WTC11 (cell line): Measurements from ENCODE around the gene TMEM88. TPM values are rescaled to one million over a fixed set of nuclear protein-coding genes. Genes with fewer than 3 reads are reported as not detected.

Source experiments
- ATAC-seq: fragments of 200-7000 bp; cut with Tn5 transposase; 2 replicates; pipeline ENCODE4 v1.10.0; 2021; ENCODE audit warnings: mild to moderate bottlenecking, moderate library complexity
- CTCF ChIA-PET: fragments of 300-600 bp; sonication (Branson Sonifier 250); formaldehyde crosslinking; loops from one replicate; lab custom pipeline; 2021; ENCODE audit warnings: antibody characterized with exemption; lab: Charles Lee
- POLR2A ChIA-PET: fragments of 350-600 bp; sonication (Branson Sonifier 250); formaldehyde crosslinking; loops from one replicate; lab custom pipeline; 2021; ENCODE audit warnings: antibody characterized with exemption; lab: Charles Lee
- DNase-seq: peaks from one replicate; pipeline ENCODE4 v3.0.0; 2021; ENCODE audit warnings: low spot score
- H3K27ac Mint-ChIP-seq: 2 replicates; pipeline ENCODE4 v1.8.0; 2021; ENCODE audit warnings: mixed read lengths
- H3K27me3 Mint-ChIP-seq: 2 replicates; pipeline ENCODE4 v1.8.0; 2021; ENCODE audit warnings: low read depth, mild to moderate bottlenecking, moderate library complexity, mixed read lengths
- H3K36me3 Mint-ChIP-seq: 2 replicates; pipeline ENCODE4 v1.8.0; 2021; ENCODE audit warnings: mixed read lengths
- H3K4me1 Mint-ChIP-seq: 2 replicates; pipeline ENCODE4 v1.8.0; 2022; ENCODE audit warnings: mixed read lengths
- H3K4me3 Mint-ChIP-seq: 2 replicates; pipeline ENCODE4 v1.8.0; 2021; ENCODE audit warnings: mild to moderate bottlenecking, moderate library complexity, mixed read lengths
- H3K9me3 Mint-ChIP-seq: 2 replicates; pipeline ENCODE4 v1.8.0; 2021; ENCODE audit warnings: mixed read lengths
- CBFB ChIP-seq: sonication (generic); formaldehyde crosslinking; IDR thresholded peaks from 2 replicates; pipeline ENCODE4 v1.8.1; 2022; ENCODE audit warnings: mild to moderate bottlenecking, low read depth, missing genetic modification reagents
- ETV6 ChIP-seq: sonication (generic); formaldehyde crosslinking; IDR thresholded peaks from 2 replicates; pipeline ENCODE4 v1.8.1; 2022; ENCODE audit warnings: mild to moderate bottlenecking, missing genetic modification reagents
- FOXP1 ChIP-seq: sonication (generic); formaldehyde crosslinking; IDR thresholded peaks from 2 replicates; pipeline ENCODE4 v1.8.0; 2022; ENCODE audit warnings: missing genetic modification reagents, mild to moderate bottlenecking, moderate library complexity, borderline replicate concordance
- NFATC4 ChIP-seq: fragments of 250-450 bp; sonication (Bioruptor Pico); IDR thresholded peaks from 2 replicates; pipeline ENCODE4 v1.9.0; 2021; ENCODE audit warnings: mild to moderate bottlenecking
- NFE2L1 ChIP-seq: sonication (generic); formaldehyde crosslinking; IDR thresholded peaks from 2 replicates; pipeline ENCODE4 v1.8.1; 2023; ENCODE audit warnings: missing genetic modification reagents
- RORB ChIP-seq: fragments of 250-450 bp; sonication (Bioruptor Pico); IDR thresholded peaks from 2 replicates; pipeline ENCODE4 v1.9.0; 2021; ENCODE audit warnings: mild to moderate bottlenecking
- SMAD4 ChIP-seq: sonication (generic); formaldehyde crosslinking; IDR thresholded peaks from 2 replicates; pipeline ENCODE4 v1.8.0; 2022; ENCODE audit warnings: mild to moderate bottlenecking, missing genetic modification reagents
- SP1 ChIP-seq: sonication (generic); formaldehyde crosslinking; conservative IDR thresholded peaks from 2 replicates; pipeline ENCODE4 v1.8.1; 2022; ENCODE audit warnings: missing genetic modification reagents
- ZNF121 ChIP-seq: sonication (generic); formaldehyde crosslinking; IDR thresholded peaks from 2 replicates; pipeline ENCODE4 v1.8.0; 2023; ENCODE audit warnings: missing genetic modification reagents
- ZNF671 ChIP-seq: fragments of 250-450 bp; sonication (Bioruptor Pico); IDR thresholded peaks from 2 replicates; pipeline ENCODE4 v1.8.0; 2021; ENCODE audit warnings: mild to moderate bottlenecking
- total RNA-seq: library from RNA; stranded (reverse); gene quantifications from 3 replicates; pipeline ENCODE4 v1.2.3, GENCODE V29; 2021
- TF ChIP-seq, protein P1 (sequence below): fragments of 250-450 bp; sonication (Bioruptor Pico); conservative IDR thresholded peaks from 2 replicates; pipeline ENCODE4 v1.9.0; 2021; ENCODE audit warnings: mild to moderate bottlenecking
- TF ChIP-seq, protein P2 (sequence below): sonication (generic); formaldehyde crosslinking; IDR thresholded peaks from 2 replicates; pipeline ENCODE4 v1.8.0; 2023; ENCODE audit warnings: mild to moderate bottlenecking, missing genetic modification reagents
- TF ChIP-seq, protein P3 (sequence below): sonication (generic); formaldehyde crosslinking; IDR thresholded peaks from 2 replicates; pipeline ENCODE4 v1.8.1; 2022; ENCODE audit warnings: mild to moderate bottlenecking, missing genetic modification reagents, moderate library complexity, borderline replicate concordance
- TF ChIP-seq, protein P4 (sequence below): fragments of 250-450 bp; sonication (Bioruptor Pico); IDR thresholded peaks from 2 replicates; pipeline ENCODE4 v1.9.0; 2021; ENCODE audit warnings: mild to moderate bottlenecking, borderline replicate concordance
- TF ChIP-seq, protein P5 (sequence below): fragments of 250-450 bp; sonication (Bioruptor Pico); IDR thresholded peaks from 2 replicates; pipeline ENCODE4 v1.9.0; 2021; ENCODE audit warnings: mild to moderate bottlenecking
- TF ChIP-seq, protein P6 (sequence below): sonication (generic); formaldehyde crosslinking; IDR thresholded peaks from 2 replicates; pipeline ENCODE4 v1.8.1; 2023; ENCODE audit warnings: mild to moderate bottlenecking, moderate library complexity, missing genetic modification reagents

TMEM88 gene
- total RNA-seq, 1 experiment from 2014 or later: 2.9 TPM

DNA sequence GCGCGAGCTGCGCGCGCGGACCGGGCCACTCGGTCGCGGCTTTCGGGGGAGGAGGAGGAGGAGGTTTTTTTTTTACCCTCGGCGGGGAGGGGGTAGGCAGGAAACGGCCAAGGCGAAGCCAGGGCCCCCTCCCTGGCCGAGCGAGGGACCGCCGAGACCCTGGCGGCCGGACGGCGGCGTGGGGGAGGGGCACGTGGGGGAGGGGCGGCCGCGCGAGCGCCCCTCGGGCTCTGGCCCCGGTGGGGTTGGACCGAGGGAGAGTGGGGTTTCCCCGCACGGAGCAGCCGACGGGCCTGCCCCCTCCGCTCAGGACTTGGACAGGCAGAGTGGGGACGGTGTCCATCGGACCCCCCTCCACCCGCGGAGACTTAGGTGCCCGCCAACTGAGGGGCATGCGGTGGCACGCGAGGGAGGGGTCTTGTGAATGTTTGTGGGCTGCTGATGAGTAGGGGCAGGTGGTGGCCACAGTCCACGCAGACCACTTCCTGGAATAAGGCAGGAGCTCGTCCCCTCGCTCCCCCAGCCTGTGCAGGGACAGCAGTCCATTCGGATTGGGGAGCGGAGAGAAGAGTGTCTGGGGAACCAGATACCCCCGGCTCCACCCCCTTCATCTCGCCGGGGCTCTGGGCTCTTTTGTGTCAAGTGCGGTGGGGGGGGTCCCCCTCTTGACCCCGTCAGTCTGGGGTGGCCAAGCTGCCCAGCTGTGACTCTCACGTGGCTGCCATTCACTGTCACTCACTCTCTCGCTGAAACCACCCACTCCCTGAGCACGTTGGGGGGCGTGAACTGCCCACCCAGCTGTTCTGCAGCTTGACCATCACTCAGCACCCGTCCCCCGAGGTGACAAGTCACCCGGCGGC, 30.7 kb downstream of the TMEM88 start:
- Mint-ChIP-seq H3K27ac (peak overlapping the region; percentile 81), H3K9me3 (no peaks in the 10 kb centered on the region), H3K4me3 (no peak overlapping the region; the same call in none of the 2 replicates), H3K27me3 (no peaks in the 10 kb centered on the region; the same call in 1 of the 2 replicates), H3K4me1 (peaks cover 10% of the 10 kb centered on the region), H3K36me3 (no peaks in the 10 kb centered on the region)
- POLR2A ChIA-PET: interaction anchor here (1.1 kb wide), 1 partner anchor 29 kb away, joined by 4 read pairs; the partner anchor contains the start of gene NAA38
- CTCF ChIA-PET: interaction anchor here (0.7 to 1.3 kb wide), 5 partner anchors 30 to 175 kb away, joined by 3 to 5 read pairs (median 4); partner anchors contain the start of gene RNF227
- DNase-seq (peak; percentile 53), ATAC-seq (peak; percentile 11; the same call in 1 of the 2 replicates)
- TF ChIP-seq ZNF671 (CRISPR knock-in tag) (no peak), NFE2L1 (0 out of 2 replicates have a peak, but pooled peaks have one; percentile 24), ETV6 (CRISPR knock-in tag) (no peak), ZNF121 (CRISPR knock-in tag) (no peak), FOXP1 (0 out of 2 replicates have a peak, but pooled peaks have one; percentile 44), SP1 (CRISPR knock-in tag) (peak; percentile 19; the same call in 1 of the 2 replicates)
- TF ChIP-seq, protein P1, sequence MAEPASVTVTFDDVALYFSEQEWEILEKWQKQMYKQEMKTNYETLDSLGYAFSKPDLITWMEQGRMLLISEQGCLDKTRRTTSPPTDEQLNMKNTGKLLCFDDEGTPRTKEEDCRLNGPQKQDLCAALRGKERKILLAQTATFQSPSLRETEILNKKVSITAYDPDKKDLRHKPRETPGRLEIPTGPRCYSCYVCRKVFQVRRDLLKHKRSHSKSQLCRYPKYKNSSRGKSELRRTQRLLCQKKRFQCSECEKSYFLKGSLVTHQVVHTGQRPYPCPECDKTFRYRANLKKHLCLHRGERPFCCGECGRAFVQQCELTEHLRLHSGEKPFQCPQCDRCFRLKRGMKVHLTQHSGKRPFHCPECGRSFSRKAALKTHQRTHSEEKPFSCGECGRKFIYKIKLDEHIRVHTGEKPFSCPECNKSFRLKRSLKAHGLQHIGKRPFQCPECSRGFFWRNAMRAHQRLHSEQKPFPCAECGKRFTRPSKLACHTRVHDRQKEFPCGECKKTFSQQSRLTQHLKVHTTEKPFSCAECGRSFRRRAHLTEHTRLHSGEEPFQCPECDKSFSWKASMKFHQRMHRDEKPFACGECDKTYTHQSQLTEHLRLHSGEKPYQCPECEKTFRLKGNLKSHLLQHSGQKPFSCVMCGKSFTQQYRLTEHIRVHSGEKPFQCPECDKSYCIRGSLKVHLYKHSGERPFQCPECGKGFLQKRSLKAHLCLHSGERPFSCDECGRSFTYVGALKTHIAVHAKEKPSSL: no peak
- TF ChIP-seq, protein P2, sequence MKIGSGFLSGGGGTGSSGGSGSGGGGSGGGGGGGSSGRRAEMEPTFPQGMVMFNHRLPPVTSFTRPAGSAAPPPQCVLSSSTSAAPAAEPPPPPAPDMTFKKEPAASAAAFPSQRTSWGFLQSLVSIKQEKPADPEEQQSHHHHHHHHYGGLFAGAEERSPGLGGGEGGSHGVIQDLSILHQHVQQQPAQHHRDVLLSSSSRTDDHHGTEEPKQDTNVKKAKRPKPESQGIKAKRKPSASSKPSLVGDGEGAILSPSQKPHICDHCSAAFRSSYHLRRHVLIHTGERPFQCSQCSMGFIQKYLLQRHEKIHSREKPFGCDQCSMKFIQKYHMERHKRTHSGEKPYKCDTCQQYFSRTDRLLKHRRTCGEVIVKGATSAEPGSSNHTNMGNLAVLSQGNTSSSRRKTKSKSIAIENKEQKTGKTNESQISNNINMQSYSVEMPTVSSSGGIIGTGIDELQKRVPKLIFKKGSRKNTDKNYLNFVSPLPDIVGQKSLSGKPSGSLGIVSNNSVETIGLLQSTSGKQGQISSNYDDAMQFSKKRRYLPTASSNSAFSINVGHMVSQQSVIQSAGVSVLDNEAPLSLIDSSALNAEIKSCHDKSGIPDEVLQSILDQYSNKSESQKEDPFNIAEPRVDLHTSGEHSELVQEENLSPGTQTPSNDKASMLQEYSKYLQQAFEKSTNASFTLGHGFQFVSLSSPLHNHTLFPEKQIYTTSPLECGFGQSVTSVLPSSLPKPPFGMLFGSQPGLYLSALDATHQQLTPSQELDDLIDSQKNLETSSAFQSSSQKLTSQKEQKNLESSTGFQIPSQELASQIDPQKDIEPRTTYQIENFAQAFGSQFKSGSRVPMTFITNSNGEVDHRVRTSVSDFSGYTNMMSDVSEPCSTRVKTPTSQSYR (CRISPR knock-in tag): peak; percentile 49; the same call in 1 of the 2 replicates

DNA sequence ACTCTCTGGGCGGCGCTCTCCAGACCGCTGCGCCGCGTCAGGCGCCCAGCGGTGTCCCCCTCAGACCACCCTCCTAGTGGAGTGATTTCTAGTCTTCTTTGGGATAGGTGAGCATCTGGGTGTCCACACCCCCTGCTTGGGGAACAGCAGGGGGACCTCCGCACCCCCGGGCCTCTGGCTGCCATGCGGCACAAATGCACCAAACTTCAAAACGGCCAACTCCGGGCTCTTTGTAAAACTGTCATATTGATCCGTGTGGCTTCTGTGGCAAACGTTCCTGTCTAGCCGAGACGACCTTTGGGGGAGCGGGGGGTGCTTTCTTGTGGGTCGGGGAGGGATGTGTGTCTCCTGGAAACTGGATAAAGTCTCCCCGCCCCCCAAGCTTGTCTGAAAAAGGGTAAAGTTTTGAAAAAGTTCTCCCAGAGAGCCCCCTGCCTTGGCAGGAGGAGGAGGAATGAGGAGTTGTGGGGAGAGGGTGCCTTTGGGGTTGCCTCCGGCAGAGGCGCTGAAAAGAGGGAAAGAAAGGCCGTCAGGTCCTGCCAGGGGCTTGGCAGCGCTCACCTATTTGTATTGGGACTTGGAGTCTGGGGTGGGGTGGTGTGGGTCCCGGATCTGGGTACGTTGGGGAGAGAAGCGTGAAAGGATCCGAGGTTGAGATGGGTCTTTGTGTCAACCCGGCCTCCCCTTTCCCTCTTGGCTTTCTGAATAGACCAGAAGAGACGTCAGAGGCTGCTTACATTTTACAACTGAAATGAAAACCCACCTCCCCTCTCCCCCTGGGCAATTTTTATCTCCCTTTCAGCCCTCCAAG, 31.6 kb downstream of the TMEM88 start:
- Mint-ChIP-seq H3K27me3 (no peaks in the 10 kb centered on the region; the same call in 1 of the 2 replicates), H3K4me3 (no peak overlapping the region), H3K9me3 (no peaks in the 10 kb centered on the region), H3K36me3 (no peaks in the 10 kb centered on the region; the same call in 1 of the 2 replicates), H3K27ac (peak overlapping the region; percentile 81), H3K4me1 (peaks cover 10% of the 10 kb centered on the region)
- DNase-seq (peak; percentile 46), ATAC-seq (peak; percentile 10)
- POLR2A ChIA-PET: no interaction called here
- CTCF ChIA-PET: interaction anchor here (0.7 to 1.3 kb wide), 3 partner anchors 30 to 131 kb away, joined by 3 to 5 read pairs (median 4); partner anchors contain the start of gene RNF227
- TF ChIP-seq, protein P3, sequence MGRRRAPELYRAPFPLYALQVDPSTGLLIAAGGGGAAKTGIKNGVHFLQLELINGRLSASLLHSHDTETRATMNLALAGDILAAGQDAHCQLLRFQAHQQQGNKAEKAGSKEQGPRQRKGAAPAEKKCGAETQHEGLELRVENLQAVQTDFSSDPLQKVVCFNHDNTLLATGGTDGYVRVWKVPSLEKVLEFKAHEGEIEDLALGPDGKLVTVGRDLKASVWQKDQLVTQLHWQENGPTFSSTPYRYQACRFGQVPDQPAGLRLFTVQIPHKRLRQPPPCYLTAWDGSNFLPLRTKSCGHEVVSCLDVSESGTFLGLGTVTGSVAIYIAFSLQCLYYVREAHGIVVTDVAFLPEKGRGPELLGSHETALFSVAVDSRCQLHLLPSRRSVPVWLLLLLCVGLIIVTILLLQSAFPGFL (CRISPR knock-in tag): no peak
- no peak for TF ChIP-seq NFATC4
- TF ChIP-seq, protein P4, sequence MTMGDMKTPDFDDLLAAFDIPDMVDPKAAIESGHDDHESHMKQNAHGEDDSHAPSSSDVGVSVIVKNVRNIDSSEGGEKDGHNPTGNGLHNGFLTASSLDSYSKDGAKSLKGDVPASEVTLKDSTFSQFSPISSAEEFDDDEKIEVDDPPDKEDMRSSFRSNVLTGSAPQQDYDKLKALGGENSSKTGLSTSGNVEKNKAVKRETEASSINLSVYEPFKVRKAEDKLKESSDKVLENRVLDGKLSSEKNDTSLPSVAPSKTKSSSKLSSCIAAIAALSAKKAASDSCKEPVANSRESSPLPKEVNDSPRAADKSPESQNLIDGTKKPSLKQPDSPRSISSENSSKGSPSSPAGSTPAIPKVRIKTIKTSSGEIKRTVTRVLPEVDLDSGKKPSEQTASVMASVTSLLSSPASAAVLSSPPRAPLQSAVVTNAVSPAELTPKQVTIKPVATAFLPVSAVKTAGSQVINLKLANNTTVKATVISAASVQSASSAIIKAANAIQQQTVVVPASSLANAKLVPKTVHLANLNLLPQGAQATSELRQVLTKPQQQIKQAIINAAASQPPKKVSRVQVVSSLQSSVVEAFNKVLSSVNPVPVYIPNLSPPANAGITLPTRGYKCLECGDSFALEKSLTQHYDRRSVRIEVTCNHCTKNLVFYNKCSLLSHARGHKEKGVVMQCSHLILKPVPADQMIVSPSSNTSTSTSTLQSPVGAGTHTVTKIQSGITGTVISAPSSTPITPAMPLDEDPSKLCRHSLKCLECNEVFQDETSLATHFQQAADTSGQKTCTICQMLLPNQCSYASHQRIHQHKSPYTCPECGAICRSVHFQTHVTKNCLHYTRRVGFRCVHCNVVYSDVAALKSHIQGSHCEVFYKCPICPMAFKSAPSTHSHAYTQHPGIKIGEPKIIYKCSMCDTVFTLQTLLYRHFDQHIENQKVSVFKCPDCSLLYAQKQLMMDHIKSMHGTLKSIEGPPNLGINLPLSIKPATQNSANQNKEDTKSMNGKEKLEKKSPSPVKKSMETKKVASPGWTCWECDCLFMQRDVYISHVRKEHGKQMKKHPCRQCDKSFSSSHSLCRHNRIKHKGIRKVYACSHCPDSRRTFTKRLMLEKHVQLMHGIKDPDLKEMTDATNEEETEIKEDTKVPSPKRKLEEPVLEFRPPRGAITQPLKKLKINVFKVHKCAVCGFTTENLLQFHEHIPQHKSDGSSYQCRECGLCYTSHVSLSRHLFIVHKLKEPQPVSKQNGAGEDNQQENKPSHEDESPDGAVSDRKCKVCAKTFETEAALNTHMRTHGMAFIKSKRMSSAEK: no peak
- no peak for TF ChIP-seq CBFB (CRISPR knock-in tag)
- TF ChIP-seq, protein P5, sequence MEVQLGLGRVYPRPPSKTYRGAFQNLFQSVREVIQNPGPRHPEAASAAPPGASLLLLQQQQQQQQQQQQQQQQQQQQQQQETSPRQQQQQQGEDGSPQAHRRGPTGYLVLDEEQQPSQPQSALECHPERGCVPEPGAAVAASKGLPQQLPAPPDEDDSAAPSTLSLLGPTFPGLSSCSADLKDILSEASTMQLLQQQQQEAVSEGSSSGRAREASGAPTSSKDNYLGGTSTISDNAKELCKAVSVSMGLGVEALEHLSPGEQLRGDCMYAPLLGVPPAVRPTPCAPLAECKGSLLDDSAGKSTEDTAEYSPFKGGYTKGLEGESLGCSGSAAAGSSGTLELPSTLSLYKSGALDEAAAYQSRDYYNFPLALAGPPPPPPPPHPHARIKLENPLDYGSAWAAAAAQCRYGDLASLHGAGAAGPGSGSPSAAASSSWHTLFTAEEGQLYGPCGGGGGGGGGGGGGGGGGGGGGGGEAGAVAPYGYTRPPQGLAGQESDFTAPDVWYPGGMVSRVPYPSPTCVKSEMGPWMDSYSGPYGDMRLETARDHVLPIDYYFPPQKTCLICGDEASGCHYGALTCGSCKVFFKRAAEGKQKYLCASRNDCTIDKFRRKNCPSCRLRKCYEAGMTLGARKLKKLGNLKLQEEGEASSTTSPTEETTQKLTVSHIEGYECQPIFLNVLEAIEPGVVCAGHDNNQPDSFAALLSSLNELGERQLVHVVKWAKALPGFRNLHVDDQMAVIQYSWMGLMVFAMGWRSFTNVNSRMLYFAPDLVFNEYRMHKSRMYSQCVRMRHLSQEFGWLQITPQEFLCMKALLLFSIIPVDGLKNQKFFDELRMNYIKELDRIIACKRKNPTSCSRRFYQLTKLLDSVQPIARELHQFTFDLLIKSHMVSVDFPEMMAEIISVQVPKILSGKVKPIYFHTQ: no peak
- no peak for TF ChIP-seq RORB (CRISPR knock-in tag)
- no peak for TF ChIP-seq SMAD4 (CRISPR knock-in tag)
- TF ChIP-seq, protein P6, sequence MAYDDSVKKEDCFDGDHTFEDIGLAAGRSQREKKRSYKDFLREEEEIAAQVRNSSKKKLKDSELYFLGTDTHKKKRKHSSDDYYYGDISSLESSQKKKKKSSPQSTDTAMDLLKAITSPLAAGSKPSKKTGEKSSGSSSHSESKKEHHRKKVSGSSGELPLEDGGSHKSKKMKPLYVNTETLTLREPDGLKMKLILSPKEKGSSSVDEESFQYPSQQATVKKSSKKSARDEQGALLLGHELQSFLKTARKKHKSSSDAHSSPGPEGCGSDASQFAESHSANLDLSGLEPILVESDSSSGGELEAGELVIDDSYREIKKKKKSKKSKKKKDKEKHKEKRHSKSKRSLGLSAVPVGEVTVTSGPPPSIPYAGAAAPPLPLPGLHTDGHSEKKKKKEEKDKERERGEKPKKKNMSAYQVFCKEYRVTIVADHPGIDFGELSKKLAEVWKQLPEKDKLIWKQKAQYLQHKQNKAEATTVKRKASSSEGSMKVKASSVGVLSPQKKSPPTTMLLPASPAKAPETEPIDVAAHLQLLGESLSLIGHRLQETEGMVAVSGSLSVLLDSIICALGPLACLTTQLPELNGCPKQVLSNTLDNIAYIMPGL (CRISPR knock-in tag): no peak
